DMS114 treated with DMSO at 0.1 percent for 48 hours (cell line): ENCODE results near the gene HOXD12.

Experiments
- DNase-seq: peaks from one replicate; lab custom pipeline; 2025; ENCODE audit not compliant: unreplicated experiment; lab: John Stamatoyannopoulos, UW

HOXD12 gene

GRCh38 chr2:176105078-176105729, 5.6 kb downstream of the HOXD12 start:
- DNase-seq, result no peak

DNA sequence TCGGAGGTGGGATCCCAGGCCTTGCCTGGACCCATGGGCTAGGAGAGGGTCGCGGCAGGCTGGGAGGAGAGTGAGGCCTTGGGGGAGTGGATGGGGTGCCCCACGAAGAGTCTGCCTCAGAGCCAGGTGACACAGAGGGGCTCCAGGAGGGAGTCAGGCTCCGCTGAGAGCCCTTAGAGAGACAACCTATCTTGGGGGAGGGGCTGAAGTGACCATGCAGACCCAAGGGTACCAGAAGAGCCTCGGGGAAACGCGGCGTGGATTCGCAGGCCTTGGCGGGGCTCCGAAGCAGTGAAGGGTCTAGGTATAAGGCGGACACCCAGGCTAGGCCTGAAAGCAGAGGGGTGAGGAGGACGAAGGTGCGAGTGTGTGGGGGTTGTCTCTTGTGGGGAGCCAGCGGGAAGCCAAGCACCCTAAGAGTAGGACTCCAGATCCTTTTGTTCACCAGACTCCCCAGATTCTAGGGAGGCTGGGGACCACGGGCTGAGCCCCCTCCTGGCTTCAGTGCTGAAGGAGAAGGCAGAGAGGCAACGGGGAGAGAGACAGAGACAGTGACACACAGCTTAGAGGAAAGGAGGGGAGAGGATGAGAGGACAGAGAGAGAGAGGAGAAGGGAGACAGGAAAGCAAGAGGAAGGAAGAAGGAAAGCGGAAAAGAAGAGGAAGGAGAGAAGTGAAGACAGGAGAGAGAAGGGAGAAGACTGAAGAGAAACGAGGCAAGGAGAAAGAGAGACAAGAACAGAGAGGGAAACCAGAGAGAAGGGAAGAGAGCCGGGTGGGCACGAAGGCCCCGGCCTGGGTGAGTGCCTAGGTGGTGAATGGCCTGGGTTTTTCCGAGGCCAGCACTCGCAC, 6.4 kb downstream of the HOXD12 start:
- no peak for DNase-seq

DNA sequence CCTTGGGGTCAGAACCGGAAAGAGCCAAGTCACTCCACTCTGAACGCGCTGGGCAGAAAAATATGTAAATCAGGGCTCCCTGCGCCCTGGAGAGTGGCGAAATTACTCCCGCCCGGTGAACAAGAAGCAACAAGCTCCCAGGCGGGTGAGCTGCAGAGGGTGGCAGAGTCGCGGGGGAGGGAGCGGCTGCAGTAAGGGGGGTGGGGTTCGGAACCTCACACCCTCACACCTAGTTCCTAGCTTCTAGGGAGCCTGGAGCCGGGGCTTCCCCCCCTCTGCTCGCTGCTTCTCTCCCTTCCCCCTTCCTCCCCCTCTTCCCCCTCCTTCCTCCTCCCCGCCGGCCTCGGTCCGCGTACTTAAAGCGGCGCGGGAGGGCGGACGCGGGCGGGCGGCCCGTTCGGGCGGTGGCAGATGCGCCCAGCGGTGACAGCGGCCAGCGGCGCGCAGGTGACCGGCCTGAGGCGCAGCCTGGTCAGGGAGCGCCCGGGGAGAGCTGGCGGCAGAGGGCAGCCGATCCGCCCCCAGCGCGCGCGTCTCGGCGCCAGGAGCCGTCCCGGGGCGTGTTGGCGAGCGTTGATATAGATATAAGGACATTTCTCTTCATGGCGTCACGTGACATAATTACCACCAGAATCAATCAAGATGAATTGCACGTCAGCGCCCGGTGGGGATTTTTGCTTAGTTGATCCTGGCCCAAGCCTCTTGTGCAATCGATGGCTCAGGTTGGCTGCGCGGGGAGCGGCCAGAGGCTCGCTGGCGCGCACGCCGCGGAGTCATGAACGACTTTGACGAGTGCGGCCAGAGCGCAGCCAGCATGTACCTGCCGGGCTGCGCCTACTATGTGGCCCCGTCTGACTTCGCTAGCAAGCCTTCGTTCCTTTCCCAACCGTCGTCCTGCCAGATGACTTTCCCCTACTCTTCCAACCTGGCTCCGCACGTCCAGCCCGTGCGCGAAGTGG, 7.3 kb downstream of the HOXD12 start, which contains the start of gene HOXD11:
Gene HOXD11 (plus strand): TSS at position 700 of the 959 bp plus-strand sequence. CDS start 76 bp downstream, at position 776.
- no peak for DNase-seq

DNA sequence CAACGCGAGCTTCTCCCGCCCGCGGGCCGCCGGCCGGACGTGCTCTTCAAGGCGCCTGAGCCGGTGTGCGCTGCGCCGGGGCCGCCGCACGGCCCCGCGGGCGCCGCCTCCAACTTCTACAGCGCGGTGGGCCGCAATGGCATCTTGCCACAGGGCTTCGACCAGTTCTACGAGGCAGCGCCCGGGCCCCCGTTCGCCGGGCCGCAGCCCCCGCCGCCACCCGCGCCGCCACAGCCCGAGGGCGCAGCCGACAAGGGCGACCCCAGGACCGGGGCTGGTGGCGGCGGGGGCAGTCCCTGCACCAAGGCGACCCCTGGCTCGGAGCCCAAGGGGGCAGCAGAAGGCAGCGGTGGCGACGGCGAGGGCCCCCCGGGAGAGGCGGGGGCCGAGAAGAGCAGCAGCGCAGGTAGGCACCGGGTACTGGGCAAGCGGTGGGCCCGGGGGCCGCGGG, 8.2 kb downstream of the HOXD12 start:
- DNase-seq, result no peak

- no peak for DNase-seq
Measured at GRCh38 chr2:176109192-176109901, 9.8 kb downstream of the HOXD12 start.

GRCh38 chr2:176109946-176110345, 10.4 kb downstream of the HOXD12 start:
- no peak for DNase-seq

- no peak for DNase-seq
Measured at GRCh38 chr2:176110415-176111308, 11.1 kb downstream of the HOXD12 start.

DNA sequence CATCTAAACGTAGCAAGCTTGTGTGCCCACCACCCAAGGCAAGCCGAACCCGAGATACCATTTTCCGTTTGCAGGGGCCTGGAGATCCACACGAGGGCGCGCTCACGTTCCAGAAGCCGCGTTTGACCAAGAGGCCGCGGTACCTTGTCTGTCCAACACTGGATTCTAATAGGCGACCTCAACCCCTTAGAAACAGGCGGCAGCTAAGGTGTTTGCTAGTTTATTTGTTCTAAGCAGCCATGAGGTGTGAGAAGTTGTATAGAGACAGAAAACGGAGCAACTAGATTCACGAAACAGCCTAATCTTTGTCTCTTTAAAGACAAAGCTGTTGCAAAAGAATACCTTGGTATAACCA, 11.7 kb downstream of the HOXD12 start:
- no peak for DNase-seq

GRCh38 chr2:176111846-176112374, 12.3 kb downstream of the HOXD12 start:
- DNase-seq, result no peak

DNA sequence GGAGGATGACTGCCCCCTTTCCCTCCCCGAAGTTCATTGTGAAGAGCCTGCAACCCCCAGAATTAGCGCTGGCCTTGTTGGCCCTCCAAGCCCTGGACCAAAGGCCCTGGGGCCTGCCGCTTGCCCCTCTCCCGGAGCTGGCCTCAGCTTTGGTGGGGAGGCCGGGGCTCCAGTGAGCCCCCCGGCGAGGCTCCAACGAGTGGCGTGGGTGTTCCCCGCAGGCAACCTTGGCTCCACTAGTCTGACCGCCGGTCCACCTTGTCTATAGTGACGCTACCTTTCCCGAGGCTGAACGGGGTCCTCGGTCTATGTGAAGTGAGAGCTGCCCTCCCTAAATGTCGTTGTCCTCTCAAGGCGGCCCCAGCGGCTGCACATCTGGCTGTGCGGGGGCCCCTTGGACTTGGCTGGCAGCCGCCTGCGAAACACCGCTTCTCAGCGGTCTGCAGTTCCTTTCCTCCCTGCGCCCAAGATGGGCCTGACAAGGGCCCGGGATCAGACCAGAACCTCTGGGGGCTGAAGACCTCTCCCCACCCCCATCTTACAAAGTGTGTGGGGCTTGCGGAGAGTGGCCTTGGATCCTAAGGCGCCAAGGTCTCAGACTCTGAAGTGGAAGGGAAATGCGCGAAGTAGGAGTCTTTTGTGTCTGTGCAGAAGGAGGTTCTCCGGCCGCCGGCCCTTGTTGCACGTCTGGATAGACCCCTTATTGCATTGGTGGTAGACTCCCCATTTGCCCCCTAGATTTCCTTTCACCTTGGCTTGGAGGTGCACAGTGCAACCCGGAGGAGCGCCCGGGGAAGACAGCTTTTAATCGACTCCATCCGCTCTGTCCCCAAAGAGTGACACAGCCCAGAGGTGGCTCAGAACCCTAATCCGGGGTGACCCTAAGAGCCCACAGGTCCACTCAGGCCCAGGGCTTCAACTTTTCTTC, 13.0 kb downstream of the HOXD12 start:
- no peak for DNase-seq

DNA sequence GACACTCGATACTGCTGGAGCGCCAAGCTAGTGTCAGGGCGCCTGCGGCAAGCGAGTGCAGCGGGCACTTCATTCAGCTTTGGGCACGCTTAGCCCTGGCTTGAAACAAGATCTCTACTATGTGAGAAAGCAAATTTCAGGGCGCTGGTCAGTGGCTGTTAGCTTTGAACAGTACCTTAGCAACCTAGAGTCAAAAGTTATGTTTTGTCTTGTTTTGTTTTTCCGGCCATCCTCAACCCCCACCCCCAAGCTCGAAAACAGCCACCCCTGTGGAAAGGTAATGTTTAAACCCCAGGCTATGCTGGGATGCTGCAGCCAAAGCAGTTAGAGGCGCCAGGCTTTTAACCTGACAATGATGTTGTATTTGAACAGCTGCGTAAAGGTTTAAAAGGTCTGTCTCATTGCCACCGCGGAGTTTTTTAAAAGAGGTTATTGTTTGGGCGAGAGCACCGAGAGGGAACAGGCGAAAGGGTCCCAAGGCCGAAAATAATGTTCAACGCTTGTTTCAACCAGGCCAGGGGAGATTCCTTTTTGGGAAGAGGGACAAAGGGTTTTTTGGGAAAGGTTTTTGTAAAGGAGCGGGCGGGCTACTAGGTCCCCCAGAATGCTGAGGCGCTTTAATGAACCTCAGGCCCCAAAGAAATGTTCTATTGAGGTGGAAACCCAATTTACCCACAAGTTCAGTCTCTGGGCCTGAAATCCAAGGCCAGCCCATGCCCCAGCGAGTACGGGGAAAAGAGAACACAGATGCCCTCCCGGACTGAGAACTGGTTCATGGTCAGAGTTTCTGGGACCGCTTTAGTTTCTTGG, 14.7 kb downstream of the HOXD12 start:
- no peak for DNase-seq

GRCh38 chr2:176114930-176115625, 15.5 kb downstream of the HOXD12 start:
- no peak for DNase-seq

- DNase-seq, result no peak
Measured at GRCh38 chr2:176115883-176116813, 16.6 kb downstream of the HOXD12 start, which contains the start of gene HOXD10. HOXD10 (plus strand) TSS chr2:176116778; CDS start chr2:176116834, 56 bp downstream.

DNA sequence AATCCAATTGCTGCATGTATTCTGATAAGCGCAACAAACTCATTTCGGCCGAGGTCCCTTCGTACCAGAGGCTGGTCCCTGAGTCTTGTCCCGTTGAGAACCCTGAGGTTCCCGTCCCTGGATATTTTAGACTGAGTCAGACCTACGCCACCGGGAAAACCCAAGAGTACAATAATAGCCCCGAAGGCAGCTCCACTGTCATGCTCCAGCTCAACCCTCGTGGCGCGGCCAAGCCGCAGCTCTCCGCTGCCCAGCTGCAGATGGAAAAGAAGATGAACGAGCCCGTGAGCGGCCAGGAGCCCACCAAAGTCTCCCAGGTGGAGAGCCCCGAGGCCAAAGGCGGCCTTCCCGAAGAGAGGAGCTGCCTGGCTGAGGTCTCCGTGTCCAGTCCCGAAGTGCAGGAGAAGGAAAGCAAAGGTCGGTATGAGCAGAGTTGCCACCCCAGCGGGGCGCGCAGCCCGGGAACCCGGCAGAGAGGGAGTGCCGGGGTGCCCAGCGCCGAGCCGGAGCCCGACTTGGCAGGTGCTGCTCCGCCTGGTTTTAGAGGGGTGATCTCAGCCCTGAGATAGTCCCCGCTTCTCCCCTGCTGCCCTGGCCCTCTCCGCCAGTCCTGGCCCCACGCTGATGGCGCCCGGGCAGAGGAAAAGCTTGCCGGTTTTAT, 17.7 kb downstream of the HOXD12 start:
- DNase-seq, result no peak

GRCh38 chr2:176117823-176118371, 18.3 kb downstream of the HOXD12 start:
- no peak for DNase-seq
